ENCODE measurements around the gene PARP3.
"Not testable (repeated sequence)": the region's sequence is repeated elsewhere in the genome, so short reads cannot be mapped to it uniquely, and the experiment has no call there.

The PARP3 gene

DNA sequence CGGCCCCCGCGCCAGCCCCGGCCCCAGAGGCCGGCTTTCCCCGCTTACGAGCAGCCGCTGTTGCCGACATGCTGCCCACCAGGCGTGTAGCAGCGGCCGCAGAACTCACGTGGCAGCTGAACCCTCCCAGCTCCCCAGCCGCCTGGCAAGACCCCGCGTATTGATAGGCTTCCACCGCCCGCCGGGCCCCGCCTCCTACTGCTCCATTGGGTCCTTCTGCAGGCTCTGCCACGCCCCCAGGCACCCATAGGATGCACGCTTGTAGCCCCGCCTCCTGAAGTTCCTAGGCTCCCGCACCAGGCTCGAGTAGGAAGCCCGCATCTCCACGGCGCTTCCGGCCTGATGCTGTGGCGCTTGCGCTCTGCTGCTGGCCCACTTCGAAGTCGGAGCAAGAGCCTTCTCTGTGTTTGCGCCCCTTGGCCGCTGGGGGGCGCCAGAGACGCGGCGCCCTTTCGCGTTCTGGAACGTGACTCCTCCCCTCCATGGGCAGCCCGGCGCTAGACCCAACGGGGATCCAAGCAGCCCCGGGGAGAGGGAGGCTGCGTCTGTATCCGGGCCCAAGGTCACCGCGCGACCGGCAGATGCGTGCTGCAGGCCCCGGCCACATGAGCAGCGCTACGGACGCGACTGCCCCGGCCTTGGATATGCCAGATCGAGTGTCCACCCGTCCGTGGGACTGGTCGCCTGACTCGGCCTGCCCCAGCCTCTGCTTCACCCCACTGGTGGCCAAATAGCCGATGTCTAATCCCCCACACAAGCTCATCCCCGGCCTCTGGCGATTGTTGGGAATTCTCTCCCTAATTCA is at the start of gene PARP3, which contains the start of gene RRP9:
Gene PARP3, plus strand, starts transcription at position 566 of the 805 bp plus-strand sequence. CDS start 993 bp downstream, outside the sequence.
Gene RRP9, minus strand, starts transcription at position 107 of the 805 bp plus-strand sequence. Its CDS starts 37 bp downstream, at position 70.
- peak; percentile 99 for DNase-seq

- no peak for DNase-seq
Observed at GRCh38 chr3:51894391-51894790, 47.8 kb upstream of the PARP3 start.

GRCh38 chr3:51894939-51895338 is 47.2 kb upstream of the PARP3 start:
- no peak for DNase-seq

- no peak for DNase-seq
Observed at GRCh38 chr3:51896607-51897305, 45.4 kb upstream of the PARP3 start.

DNA sequence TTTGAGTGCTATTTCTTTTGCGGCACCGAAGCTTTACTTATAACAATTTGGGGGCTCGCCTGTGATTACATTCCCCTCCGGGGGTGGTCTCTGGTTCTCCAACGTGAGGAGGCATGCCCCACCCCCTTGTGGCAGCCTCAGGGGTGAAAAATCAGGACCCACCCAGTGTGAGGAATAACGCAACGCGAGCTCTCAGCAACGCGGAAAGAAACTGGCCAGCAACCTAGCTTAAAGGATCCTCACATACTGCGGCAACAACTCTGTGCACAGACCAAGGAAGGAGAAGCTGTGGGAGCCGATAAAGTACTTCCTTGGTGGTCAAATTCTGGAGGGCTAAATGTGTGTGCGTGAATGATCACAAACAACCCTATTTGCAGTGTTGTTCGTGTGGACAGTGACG is 44.8 kb upstream of the PARP3 start:
- DNase-seq: no peak

DNA sequence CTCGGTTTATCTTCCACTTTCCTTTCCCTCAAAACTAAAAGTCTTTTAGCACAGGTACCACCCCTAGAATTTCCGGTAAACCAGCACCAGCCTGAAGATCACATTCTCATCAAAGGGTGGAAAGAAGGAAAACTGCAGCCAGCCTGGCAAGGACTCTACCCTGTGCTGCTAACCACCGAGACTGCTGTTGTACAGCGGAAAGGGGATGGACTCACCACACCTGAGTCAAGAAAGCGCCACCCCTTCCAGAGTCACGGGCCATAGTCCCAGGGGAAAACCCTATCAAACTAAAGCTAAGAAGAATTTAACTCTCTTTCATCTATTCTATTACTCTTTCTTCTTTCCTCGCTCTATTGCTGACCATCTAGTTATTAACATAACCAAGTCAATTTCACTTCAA is 42.1 kb upstream of the PARP3 start:
- not testable (repeated sequence) for DNase-seq

DNA sequence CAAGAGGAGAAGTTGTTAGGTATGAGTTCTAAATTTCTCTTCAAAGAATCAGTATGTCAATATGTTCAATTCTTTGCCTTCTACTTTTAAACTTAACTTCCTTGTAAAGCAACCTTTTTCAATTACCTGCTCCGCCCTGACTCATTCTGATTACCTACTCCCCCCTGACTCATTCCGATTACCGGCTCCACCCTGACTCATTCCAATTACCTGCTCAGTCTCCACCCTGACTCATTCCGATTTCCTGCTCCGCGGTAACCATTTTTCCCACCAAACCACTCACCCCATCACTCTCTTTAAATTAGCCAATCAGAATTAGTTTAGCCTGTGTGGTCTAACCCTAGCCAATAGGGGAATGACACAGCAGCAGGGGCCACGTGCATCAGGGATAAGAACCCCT is 39.8 kb upstream of the PARP3 start:
- DNase-seq: peak; percentile 44

- DNase-seq: no peak
Observed at GRCh38 chr3:51904034-51904823, 37.9 kb upstream of the PARP3 start.

- no peak for DNase-seq
Observed at GRCh38 chr3:51908026-51908425, 34.1 kb upstream of the PARP3 start.

GRCh38 chr3:51916418-51916817 is 25.7 kb upstream of the PARP3 start:
- no peak for DNase-seq

DNA sequence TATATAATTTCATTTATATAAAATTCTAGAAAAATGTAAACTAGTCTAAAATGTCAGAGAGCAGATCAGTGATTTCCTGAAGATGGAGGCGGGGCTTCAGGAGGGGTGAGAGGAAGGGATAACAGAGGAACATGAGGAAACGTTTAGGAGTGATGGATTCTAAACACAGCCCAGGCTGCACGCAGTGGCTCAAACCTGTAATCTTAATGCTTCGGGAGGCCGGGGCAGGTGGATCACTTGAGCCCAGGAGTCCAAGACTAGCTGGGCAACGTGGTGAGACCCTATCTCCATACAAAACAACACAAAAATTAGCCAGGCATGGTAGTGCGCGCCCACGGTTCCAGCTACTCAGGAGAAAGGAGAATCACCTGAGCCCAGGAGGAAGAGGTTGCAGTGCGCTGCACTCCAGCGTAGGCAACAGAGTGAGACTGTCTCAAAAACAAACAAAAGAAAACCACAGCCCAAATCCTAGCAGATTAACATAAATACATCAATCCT is 21.0 kb upstream of the PARP3 start:
- DNase-seq: no peak

DNA sequence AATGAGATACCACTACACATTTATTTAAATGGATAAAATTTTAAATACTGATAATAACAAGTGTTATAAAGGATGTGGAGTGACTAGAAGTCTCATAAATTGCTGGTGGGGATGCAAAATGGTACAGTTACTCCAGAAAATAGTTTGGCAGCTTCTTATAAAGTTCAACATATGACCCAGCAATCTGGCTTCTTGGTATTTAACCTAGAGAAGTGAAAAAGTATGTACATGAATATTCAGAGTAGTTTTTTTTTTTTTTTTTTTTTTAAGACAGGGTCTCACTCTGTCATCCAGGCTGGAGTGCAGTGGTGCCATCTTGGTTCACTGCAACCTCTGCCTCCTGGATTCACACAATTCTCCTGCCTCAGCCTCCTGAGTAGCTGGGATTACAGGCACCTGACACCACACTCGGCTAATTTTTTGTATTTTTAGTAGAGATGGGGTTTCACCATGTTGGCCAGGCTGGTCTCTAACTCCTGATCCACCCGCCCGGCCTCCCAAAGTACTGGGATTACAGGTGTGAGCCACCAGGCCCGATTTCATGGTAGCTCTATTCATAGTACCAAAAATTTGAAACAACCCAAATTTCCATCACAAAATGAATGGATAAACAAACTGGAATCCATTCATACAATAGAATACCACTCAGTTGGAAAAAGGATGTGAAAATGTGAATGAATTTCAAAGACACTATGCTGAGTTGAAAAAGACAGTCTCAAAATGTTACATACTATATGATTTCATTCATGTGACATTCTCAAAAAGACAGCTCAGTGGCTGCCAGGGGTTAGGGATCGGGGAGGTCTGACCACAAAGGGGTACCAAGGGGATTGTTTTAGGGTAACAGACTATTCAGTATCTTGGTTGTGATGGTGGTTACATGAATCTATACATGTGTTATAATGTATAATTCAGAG is 14.8 kb upstream of the PARP3 start:
- DNase-seq: no peak

DNA sequence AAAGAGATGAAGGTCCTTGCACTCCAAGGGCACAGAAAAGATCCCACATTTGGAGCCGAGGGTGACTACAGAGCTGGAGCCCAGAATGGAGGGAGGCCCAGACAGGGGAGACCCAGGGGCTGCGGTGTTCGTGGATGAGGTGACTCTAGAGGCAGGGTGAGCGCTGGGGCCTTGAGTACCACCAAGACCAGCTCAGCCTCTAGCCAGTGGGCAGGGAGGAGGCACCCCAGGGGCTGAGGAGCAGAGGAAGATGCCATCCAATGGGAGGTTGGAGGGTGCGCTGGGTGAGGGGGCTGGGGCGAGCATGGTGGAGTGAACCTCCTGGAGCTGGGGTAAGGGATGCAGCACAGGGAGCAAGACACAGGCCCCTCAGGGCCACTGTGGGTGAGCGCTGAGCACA is 13.7 kb upstream of the PARP3 start:
- DNase-seq: no peak

DNA sequence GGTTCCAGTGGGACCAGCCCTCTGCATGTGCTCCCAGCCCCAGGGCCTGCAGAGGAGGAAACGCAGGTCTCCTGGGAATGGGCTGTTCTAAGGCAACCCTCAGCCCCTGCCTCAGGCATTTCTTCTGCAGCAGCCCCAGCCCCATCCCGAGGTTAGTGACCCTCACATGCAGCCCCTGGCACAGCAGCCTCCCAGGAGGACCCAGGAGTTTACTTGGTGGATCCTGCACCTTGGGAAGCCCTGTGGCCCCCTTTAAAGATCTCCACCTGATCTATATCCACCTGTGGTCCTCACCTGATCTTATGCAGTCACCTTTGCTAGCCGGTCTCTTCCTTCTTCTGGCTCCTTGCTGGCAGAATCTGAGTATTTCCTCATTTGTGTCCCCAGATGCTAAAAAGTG is 13.2 kb upstream of the PARP3 start:
- DNase-seq: not testable (repeated sequence)

DNA sequence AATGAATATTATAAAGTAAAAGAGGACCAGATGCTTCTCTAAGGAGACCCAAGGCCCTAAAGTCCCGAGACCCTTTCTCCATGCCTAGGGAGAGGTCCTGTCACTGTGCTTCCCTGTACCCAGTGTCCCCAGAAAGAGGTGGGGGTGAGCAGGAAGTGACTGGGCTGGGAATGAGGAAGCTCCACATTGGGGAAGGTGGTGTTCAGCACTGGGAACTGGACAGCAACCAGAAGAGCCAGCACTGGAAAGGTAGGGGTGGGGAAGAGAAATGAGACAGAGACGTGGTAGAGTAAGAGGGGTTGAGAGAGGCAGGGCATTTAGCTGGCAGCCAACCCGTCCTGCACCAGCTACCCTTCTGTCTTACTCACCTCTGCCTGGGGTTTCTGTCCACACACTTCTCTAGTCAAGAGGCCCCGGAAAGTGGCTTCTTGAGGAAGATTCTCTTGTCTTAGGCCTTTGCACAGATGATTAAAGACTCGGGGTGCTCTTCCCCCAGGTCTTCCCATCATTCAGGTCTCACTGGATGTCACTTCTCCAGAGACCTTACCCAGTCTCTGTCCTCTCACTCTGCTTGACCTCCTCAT is 12.7 kb upstream of the PARP3 start:
- DNase-seq: no peak

DNA sequence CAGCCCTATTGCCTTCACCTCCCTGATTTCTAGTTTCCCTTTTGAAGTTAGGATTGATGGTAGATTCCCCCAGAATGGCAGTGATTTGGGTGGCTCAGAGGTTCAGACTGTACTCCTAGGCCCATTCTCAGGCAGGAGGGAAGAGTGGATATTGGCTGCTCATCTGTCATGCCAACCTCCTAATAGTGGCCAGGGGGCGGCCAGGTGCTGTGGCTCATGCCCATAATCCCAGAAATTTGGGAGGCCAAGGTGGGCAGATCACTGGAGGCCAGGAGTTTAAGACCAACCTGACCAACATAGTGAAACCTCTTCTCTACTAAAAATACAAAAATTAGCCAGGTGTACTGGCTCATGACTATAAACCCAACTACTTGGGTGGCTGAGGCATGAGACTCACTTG is 11.7 kb upstream of the PARP3 start:
- no peak for DNase-seq

DNA sequence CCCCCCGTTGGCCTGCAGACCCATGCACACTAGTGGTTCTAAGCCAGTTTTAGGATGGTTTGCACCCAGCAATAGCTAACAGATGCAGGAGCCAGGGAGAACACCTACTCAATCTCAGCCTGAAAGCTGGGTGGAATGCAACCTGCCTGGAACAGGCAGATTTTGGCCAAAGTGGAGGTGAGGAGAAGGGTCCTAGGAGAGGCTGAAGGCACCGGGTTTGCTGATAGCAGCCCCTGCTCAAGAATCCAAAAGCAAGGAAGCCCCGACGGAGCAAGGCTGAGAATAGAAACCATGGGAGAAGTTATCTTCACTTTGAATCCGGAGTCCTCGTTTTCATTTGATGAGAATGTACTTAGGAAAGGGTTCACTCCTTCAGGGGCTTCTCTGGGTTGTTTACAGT is 10.4 kb upstream of the PARP3 start:
- no peak for DNase-seq

DNA sequence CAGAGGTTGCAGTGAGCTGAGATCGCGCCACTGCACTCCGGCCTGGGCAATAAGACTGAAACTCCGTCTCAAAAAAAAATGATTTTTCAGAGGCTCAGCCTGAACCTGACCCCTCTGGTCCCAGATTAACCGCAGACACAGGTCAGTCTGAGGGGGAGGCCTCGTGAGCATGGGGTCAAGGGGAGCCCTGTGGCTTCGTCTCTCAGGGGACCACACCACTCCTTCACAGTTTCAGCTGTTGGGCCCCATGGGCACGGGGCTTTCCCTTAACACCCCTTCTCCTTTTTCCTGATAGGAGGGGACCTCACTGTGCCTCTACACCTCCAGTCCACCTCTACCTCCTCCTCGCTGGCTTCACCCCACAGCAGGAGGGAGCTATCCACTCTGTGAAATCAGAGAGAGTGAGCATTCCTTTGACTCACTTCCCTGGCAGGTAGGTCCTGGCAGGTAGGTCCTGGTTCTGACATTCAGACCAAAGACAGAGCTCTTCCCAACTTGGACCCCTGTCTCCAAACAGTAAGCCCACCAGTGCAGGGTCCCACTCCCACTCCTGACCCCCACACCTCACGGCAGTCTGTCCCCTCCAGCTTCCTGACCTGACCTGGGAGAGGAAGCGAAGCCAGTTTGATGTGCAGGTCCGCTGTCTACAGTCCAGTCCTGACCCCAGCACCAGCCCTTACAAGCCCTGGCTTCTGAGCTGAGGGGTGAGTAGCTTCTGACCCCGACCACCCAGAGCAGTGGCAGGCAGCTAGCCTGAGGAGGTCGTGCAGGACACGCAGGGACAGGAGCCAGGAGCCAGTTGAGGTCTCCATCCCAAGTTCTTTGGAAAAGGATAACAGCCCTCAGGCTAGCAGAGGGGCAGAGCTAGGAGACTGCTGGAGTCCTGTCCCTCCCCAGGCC is 9.4 kb upstream of the PARP3 start:
- DNase-seq: no peak

- no peak for DNase-seq
Observed at GRCh38 chr3:51933471-51934138, 8.6 kb upstream of the PARP3 start.
